GM12878 (cell line): ENCODE measurements around the gene CHCHD3. TPM values are rescaled to one million over a fixed set of nuclear protein-coding genes. Genes with fewer than 3 reads are reported as not detected.

Experiments
- ATAC-seq: fragments of 200-7000 bp; cut with Tn5 transposase; 3 replicates; pipeline ENCODE4 v1.9.1; 2020; ENCODE audit warnings: mild to moderate bottlenecking, moderate library complexity
- BruUV-seq: library from RNA; stranded (reverse); fragments of 400-500 nt; replicated peaks from 2 replicates; lab custom pipeline; 2021; lab: Mats Ljungman, UMichigan
- CTCF ChIA-PET: fragments of 300-600 bp; sonication (Branson Sonifier 250); formaldehyde crosslinking; extraction: SDS; loops from one replicate; lab custom pipeline; 2021; ENCODE audit warnings: inconsistent platforms; lab: Yijun Ruan, JAX
- POLR2A ChIA-PET: fragments of 350-600 bp; formaldehyde crosslinking; extraction: SDS; loops from one replicate; lab custom pipeline; 2021; ENCODE audit warnings: inconsistent platforms; lab: Charles Lee
- RAD21 ChIA-PET: fragments of 300-600 bp; sonication (Branson Sonifier 250); formaldehyde crosslinking; loops from one replicate; lab custom pipeline; 2023; ENCODE audit warnings: antibody characterized with exemption; ENCODE audit not compliant: unreplicated experiment; lab: Charles Lee
- SMC1A ChIA-PET: fragments of 300-600 bp; sonication (Branson Sonifier 250); formaldehyde crosslinking; loops from one replicate; lab custom pipeline; 2023; ENCODE audit not compliant: unreplicated experiment, uncharacterized antibody; lab: Charles Lee
- DNase-seq: peaks from one replicate; pipeline ENCODE4 v3.0.0-alpha.2; 2011; ENCODE audit warnings: low read depth, low spot score
- FAIRE-seq: peaks from 3 replicates; lab custom pipeline; 2011; peaks lifted over from hg19 to GRCh38; lab: Jason Lieb, UNC
- H2AFZ ChIP-seq: 2 replicates; pipeline ENCODE4 v1.6.0; 2011; ENCODE audit warnings: low read depth, low read length, control low read depth; ENCODE audit not compliant: control insufficient read depth
- H3K27ac ChIP-seq: 2 replicates; pipeline ENCODE4 v1.5.1; 2011; ENCODE audit warnings: control low read depth; ENCODE audit not compliant: control insufficient read depth, insufficient read depth
- H3K27me3 ChIP-seq, 2 experiments: replicated peaks in 1 of 2; 2 replicates each; pipeline versions ENCODE4 v1.6.0 to v1.6.1; 2011; ENCODE audit warnings: low read length in 1 of 2; ENCODE audit not compliant: control insufficient read depth in 2 of 2, insufficient read depth in 2 of 2
- H3K36me3 ChIP-seq, 2 experiments: 2 replicates each; pipeline ENCODE4 v1.5.1; 2011; ENCODE audit warnings: low read length in 1 of 2; ENCODE audit not compliant: control insufficient read depth in 2 of 2, insufficient read depth in 2 of 2
- H3K4me1 ChIP-seq: 2 replicates; pipeline ENCODE4 v1.6.1; 2011; ENCODE audit warnings: mild to moderate bottlenecking, low read length, moderate library complexity, mixed read lengths; ENCODE audit not compliant: control insufficient read depth, insufficient read depth
- H3K4me2 ChIP-seq: 2 replicates; pipeline ENCODE4 v1.6.0; 2011; ENCODE audit warnings: control low read depth; ENCODE audit not compliant: control insufficient read depth, insufficient read depth
- H3K4me3 ChIP-seq: fragments of 200-600 bp; sonication (generic); 2 replicates; pipeline ENCODE4 v1.5.1; 2016
- H3K79me2 ChIP-seq: 2 replicates; pipeline ENCODE4 v1.6.0; 2011; ENCODE audit warnings: low read length; ENCODE audit not compliant: control insufficient read depth, insufficient read depth
- H3K9ac ChIP-seq: 2 replicates; pipeline ENCODE4 v1.8.0; 2011; ENCODE audit warnings: low read length, control low read depth, mixed read lengths; ENCODE audit not compliant: control insufficient read depth, insufficient read depth
- H3K9me3 ChIP-seq: replicated peaks from 3 replicates; pipeline ENCODE4 v1.5.1; 2011; ENCODE audit warnings: mild to moderate bottlenecking, low read length; ENCODE audit not compliant: control insufficient read depth, insufficient read depth
- H4K20me1 ChIP-seq: 2 replicates; pipeline ENCODE4 v1.6.0; 2011; ENCODE audit not compliant: control insufficient read depth, insufficient read depth
- CREB1 ChIP-seq: IDR thresholded peaks from 2 replicates; pipeline ENCODE4 v1.6.1; 2012; ENCODE audit warnings: low read depth, mild to moderate bottlenecking, inconsistent platforms
- FOXM1 ChIP-seq: IDR thresholded peaks from 2 replicates; pipeline ENCODE4 v1.6.1; 2012; ENCODE audit warnings: low read depth, mild to moderate bottlenecking, inconsistent platforms, low read length, moderate library complexity
- IKZF2 ChIP-seq, 2 experiments: fragments of 450-650 bp; IDR thresholded peaks; 2 replicates each; pipeline ENCODE4 v1.6.1; 2017; ENCODE audit warnings: mild to moderate bottlenecking in 2 of 2, moderate library complexity in 2 of 2
- IRF4 ChIP-seq: IDR thresholded peaks from 2 replicates; pipeline ENCODE4 v1.6.1; 2011; ENCODE audit warnings: low read depth, low read length
- JUNB ChIP-seq: IDR thresholded peaks from 2 replicates; pipeline ENCODE4 v1.6.1; 2016; ENCODE audit warnings: antibody characterized with exemption, mild to moderate bottlenecking
- MTA3 ChIP-seq: IDR thresholded peaks from 2 replicates; pipeline ENCODE4 v1.6.1; 2012; ENCODE audit warnings: low read length, inconsistent platforms, borderline replicate concordance
- NFIC ChIP-seq: IDR thresholded peaks from 2 replicates; pipeline ENCODE4 v1.6.1; 2012; ENCODE audit warnings: low read depth, mild to moderate bottlenecking, inconsistent platforms, low read length, moderate library complexity
- PML ChIP-seq: IDR thresholded peaks from 2 replicates; pipeline ENCODE4 v1.6.1; 2012; ENCODE audit warnings: low read length, inconsistent platforms
- RAD51 ChIP-seq: fragments of 450-650 bp; IDR thresholded peaks from 2 replicates; pipeline ENCODE4 v1.6.1; 2016; ENCODE audit warnings: moderate library complexity, mild to moderate bottlenecking, inconsistent platforms
- RCOR1 ChIP-seq: conservative IDR thresholded peaks from 2 replicates; pipeline ENCODE4 v1.6.1; 2012; ENCODE audit warnings: low read depth, low read length, improper control_type of control experiment
- SIN3A ChIP-seq: IDR thresholded peaks from 2 replicates; pipeline ENCODE4 v1.6.1; 2012; ENCODE audit warnings: low read depth, low read length, improper control_type of control experiment
- SUZ12 ChIP-seq: fragments of 200-600 bp; sonication (generic); IDR thresholded peaks from one replicate; pipeline ENCODE4 v1.6.1; 2018; ENCODE audit warnings: antibody characterized with exemption, mild to moderate bottlenecking; ENCODE audit not compliant: unreplicated experiment
- TAF1 ChIP-seq: IDR thresholded peaks from 2 replicates; pipeline ENCODE4 v1.6.1; 2011; ENCODE audit warnings: mild to moderate bottlenecking, low read depth, low read length, borderline replicate concordance
- ZNF217 ChIP-seq: fragments of 450-650 bp; IDR thresholded peaks from 2 replicates; pipeline ENCODE4 v1.6.1; 2017; ENCODE audit warnings: antibody characterized with exemption, mild to moderate bottlenecking
- ZNF384 ChIP-seq: IDR thresholded peaks from 2 replicates; pipeline ENCODE4 v1.6.1; 2012; ENCODE audit warnings: low read depth, mild to moderate bottlenecking, low read length, improper control_type of control experiment, borderline replicate concordance
- WGBS: methylation state at CpG from one replicate; pipeline ENCODE4 v1.1.6; 2016; ENCODE audit warnings: low lambda C conversion rate; ENCODE audit not compliant: insufficient replicate concordance, insufficient coverage; ENCODE audit errors: missing lambda C conversion rate; 5-methylcytosine and 5-hydroxymethylcytosine counted together
- in situ Hi-C: fragments of 300-500 bp; cut with MboI; formaldehyde crosslinking; loops from 9 replicates; pipeline ENCODE4 v1.14.3; 2018; ENCODE audit warnings: mixed read lengths
- intact Hi-C: fragments of 100-400 bp; cut with micrococcal nuclease; formaldehyde crosslinking; loops from one replicate; pipeline ENCODE4 v1.14.2; 2022; ENCODE audit not compliant: unreplicated experiment
- polyA plus RNA-seq, 11 experiments: library from polyadenylated mRNA; depleted of rRNA in 4 of 11; unstranded in 6 of 11; stranded (reverse) in 5 of 11; fragments of >200 nt; fragmentation: Nextera tagmentation in 4 of 11; fragmentation: Illumina TruSeq in 1 of 11; extraction: Ambion mirVana in 4 of 11; extraction: Trizol in 1 of 11; gene quantifications; 1 replicate in 1 of 11; 2 replicates in 10 of 11; pipeline versions ENCODE4 v1.2.1 to v1.2.3, GENCODE V29; 2011 to 2016; ENCODE audit warnings: inconsistent platforms in 2 of 11, missing spikeins in 2 of 11, low read depth in 1 of 11
- total RNA-seq, 4 experiments: library from RNA; depleted of rRNA in 3 of 4; stranded (reverse); fragments of >200 nt in 3 of 4; fragmentation: Illumina TruSeq in 1 of 4; extraction: Trizol in 1 of 4; gene quantifications; 2 replicates each; pipeline versions ENCODE4 v1.2.1 to v1.2.3, GENCODE V29; 2013 to 2021
- TF ChIP-seq, protein P1 (sequence below): fragments of 450-650 bp; IDR thresholded peaks from 2 replicates; pipeline ENCODE4 v1.6.1; 2017; ENCODE audit warnings: mild to moderate bottlenecking, moderate library complexity

Gene CHCHD3
- total and polyA plus RNA-seq, 10 of the 15 experiments (the other 5 are each of a cell fraction or from before 2014, with no cell fraction given): 38.3 to 178 (median 96.2) TPM

- DNase-seq: no peak
- in situ Hi-C loops (no loop called here), intact Hi-C loops (no loop called here)
- H3K4me1 ChIP-seq: no peaks in the 10 kb centered on the region
- no peak overlapping the region for H2AFZ ChIP-seq
- ATAC-seq: no peak
- ChIA-PET POLR2A (no interaction called here), RAD21 (no interaction called here), SMC1A (no interaction called here), CTCF (no interaction called here)
- TF ChIP-seq FOXM1 (peak; percentile 23; the same call in 1 of the 2 replicates), TAF1 (no peak), NFIC (0 out of 2 replicates have a peak, but pooled peaks have one; percentile 59), JUNB (peak; percentile 88), CREB1 (no peak)
- H3K27ac ChIP-seq: no peak overlapping the region
- H3K4me3 ChIP-seq: no peak overlapping the region
- WGBS: 54% methylated on average over 5 of the region's 5 CpGs
- H3K27me3 ChIP-seq: no peaks in the 10 kb centered on the region
- H3K36me3 ChIP-seq: no peaks in the 10 kb centered on the region
- no TSS peak for BruUV-seq
- FAIRE-seq: no peak
- no peak overlapping the region for H3K9ac ChIP-seq
- H3K4me2 ChIP-seq: no peak overlapping the region
- no peaks in the 10 kb centered on the region for H3K79me2 ChIP-seq
- H4K20me1 ChIP-seq: no peaks in the 10 kb centered on the region
- no peaks in the 10 kb centered on the region; the same call in 2 of the 3 replicates for H3K9me3 ChIP-seq
Measured at GRCh38 chr7:132773527-132773956, 308.3 kb downstream of the CHCHD3 start.

DNA sequence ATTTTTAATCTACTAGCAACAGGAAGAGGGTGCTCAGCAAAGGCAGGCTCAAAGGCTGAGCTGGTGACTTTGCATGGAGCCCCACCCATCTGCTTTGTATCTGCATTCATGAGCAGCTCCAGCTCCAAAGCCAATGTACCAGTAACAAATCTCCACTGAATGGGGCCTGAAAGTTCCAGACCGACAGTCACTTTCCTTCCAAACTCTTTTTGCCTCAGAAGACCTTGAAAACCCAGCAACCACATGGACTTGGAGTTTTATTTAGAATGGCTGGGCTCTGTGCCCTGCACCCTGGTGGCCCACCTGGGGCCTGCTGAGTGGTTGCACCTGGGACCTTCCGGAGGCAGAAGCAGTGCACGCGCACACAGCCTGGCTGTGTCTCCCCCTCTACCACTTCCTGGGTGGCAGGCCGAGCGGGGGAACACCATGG, 310.6 kb downstream of the CHCHD3 start:
- ATAC-seq: no peak
- H3K4me2 ChIP-seq: no peak overlapping the region
- SMC1A ChIA-PET: no interaction called here
- TF ChIP-seq IRF4 (no peak), IKZF2 (IDR thresholded peaks at IDR 0.05) (no peak), ZNF384 (no peak), RCOR1 (no peak), SUZ12 (no peak), MTA3 (no peak), PML (no peak), ZNF217 (no peak), SIN3A (no peak), RAD51 (no peak)
- TF ChIP-seq, protein P1, sequence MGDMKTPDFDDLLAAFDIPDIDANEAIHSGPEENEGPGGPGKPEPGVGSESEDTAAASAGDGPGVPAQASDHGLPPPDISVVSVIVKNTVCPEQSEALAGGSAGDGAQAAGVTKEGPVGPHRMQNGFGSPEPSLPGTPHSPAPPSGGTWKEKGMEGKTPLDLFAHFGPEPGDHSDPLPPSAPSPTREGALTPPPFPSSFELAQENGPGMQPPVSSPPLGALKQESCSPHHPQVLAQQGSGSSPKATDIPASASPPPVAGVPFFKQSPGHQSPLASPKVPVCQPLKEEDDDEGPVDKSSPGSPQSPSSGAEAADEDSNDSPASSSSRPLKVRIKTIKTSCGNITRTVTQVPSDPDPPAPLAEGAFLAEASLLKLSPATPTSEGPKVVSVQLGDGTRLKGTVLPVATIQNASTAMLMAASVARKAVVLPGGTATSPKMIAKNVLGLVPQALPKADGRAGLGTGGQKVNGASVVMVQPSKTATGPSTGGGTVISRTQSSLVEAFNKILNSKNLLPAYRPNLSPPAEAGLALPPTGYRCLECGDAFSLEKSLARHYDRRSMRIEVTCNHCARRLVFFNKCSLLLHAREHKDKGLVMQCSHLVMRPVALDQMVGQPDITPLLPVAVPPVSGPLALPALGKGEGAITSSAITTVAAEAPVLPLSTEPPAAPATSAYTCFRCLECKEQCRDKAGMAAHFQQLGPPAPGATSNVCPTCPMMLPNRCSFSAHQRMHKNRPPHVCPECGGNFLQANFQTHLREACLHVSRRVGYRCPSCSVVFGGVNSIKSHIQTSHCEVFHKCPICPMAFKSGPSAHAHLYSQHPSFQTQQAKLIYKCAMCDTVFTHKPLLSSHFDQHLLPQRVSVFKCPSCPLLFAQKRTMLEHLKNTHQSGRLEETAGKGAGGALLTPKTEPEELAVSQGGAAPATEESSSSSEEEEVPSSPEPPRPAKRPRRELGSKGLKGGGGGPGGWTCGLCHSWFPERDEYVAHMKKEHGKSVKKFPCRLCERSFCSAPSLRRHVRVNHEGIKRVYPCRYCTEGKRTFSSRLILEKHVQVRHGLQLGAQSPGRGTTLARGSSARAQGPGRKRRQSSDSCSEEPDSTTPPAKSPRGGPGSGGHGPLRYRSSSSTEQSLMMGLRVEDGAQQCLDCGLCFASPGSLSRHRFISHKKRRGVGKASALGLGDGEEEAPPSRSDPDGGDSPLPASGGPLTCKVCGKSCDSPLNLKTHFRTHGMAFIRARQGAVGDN: no peak

More for the DNA sequence above, 310.6 kb downstream of the CHCHD3 start:
- Histone ChIP-seq H3K9ac (no peak overlapping the region), H3K27me3 (no peaks in the 10 kb centered on the region), H3K27ac (no peak overlapping the region), H3K9me3 (no peaks in the 10 kb centered on the region; the same call in 1 of the 3 replicates), H3K79me2 (no peaks in the 10 kb centered on the region), H3K4me3 (no peak overlapping the region), H4K20me1 (no peaks in the 10 kb centered on the region), H3K36me3 (no peaks in the 10 kb centered on the region), H2AFZ (no peak overlapping the region), H3K4me1 (no peaks in the 10 kb centered on the region)
- ChIA-PET POLR2A (no interaction called here), RAD21 (no interaction called here), CTCF (no interaction called here)
- in situ Hi-C loops: no loop called here
- WGBS: 39% methylated on average over 6 of the region's 6 CpGs
- DNase-seq: no peak
- FAIRE-seq: no peak
- no TSS peak for BruUV-seq
- intact Hi-C loops: no loop called here
